DMS79 (cell line): ENCODE results near the gene NYAP1.
A peak's percentile ranks its signal among the peaks of the same experiment; 100 is the strongest.

Source experiments
- DNase-seq: peaks from one replicate; lab custom pipeline; 2025; lab: John Stamatoyannopoulos, UW

Gene NYAP1

DNA sequence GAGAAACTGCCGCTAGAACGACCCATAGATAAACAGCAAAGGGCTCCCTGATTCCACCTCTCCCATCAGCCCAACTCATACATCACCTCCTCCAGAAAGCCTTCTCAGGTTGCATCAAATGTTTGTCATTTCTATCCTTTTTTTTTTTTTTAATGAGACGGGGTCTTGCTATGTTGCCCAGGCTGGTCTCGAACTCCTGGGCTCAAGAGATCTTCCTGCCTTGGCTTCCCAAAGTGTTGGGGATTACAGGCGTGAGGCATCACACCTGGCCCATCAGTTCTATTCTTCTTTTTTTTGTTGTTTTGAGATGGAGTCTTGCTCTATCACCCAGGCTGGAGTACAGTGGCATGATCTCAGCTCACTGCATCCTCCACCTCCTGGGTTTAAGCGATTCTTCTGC, 26.7 kb upstream of the NYAP1 start:
- DNase-seq = no peak

- DNase-seq = no peak
Observed at GRCh38 chr7:100464210-100464660, 19.5 kb upstream of the NYAP1 start, which contains the start of gene SPACDR. TSS of gene SPACDR (minus strand) at chr7:100464260. CDS start at chr7:100464025, 235 bp downstream.

- no peak for DNase-seq
Observed at GRCh38 chr7:100464791-100465190, 18.9 kb upstream of the NYAP1 start.

DNA sequence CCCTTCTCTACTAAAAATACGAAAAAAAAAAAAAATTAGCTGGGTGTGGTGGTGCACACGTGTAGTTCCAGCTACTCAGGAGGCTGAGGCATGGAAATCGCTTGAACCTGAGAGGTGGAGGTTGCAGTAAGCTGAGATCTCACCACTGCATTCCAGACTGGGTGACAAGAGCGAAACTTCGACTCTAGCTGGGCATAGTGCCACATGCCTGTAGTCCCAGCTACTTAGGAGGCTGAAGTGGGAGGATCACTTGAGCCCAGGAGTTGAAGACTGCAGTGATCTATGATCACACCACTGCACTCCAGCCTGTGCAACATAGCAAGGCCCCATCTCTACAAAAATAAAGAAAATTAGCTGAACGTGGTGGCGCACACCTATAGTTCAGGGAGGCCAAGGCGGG, 18.4 kb upstream of the NYAP1 start:
- DNase-seq = no peak

- peak; percentile 31 for DNase-seq
Observed at GRCh38 chr7:100465702-100466311, 17.9 kb upstream of the NYAP1 start.

DNA sequence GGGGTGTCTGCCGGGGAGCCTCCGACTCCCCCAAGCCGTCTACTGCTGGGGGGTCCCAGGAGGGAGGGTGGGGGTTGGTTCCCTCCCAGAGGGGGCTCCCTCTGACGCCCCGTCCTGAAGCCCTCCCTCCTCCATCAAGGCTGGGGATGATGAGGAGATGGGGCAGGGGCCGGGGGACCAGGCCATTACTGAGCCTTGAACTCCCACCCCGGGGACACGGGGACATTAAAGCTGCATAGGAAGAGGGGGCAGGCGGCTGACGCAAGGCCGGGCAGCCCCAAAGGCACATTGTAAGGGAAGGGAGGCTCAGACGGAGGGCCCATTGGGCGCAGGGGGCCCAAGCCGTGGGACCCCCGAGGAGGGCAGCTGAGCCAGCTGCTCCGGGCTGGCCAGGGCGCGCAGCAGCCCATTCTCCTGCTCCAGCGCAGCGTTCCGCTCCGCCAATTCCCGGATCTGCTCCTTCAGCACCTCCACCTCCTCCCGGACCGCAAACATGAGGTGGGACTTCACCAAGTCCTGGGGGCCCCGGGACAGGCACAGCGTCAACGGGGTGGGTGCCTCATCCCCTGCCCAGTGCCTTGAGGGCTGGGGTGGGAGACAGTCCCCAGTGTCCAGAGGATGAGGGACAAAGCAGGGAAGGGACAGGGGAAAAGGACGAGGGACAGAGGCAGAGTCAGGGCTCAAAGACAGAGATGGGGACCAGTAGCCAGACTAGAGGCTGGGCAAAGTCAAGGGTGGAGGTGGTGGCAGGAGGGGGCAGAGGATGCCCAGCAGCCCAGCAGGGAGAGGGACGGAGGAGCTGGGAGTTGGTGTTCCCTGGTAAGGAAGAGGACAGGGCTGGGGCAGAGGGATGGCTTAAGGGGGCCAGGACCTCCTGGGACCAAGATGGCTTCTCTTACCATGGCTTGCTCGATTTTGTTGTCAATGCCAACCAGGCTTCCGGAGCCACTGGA, 16.8 kb upstream of the NYAP1 start:
- no peak for DNase-seq

- DNase-seq = peak; percentile 12
Observed at GRCh38 chr7:100467638-100468373, 15.9 kb upstream of the NYAP1 start.

DNA sequence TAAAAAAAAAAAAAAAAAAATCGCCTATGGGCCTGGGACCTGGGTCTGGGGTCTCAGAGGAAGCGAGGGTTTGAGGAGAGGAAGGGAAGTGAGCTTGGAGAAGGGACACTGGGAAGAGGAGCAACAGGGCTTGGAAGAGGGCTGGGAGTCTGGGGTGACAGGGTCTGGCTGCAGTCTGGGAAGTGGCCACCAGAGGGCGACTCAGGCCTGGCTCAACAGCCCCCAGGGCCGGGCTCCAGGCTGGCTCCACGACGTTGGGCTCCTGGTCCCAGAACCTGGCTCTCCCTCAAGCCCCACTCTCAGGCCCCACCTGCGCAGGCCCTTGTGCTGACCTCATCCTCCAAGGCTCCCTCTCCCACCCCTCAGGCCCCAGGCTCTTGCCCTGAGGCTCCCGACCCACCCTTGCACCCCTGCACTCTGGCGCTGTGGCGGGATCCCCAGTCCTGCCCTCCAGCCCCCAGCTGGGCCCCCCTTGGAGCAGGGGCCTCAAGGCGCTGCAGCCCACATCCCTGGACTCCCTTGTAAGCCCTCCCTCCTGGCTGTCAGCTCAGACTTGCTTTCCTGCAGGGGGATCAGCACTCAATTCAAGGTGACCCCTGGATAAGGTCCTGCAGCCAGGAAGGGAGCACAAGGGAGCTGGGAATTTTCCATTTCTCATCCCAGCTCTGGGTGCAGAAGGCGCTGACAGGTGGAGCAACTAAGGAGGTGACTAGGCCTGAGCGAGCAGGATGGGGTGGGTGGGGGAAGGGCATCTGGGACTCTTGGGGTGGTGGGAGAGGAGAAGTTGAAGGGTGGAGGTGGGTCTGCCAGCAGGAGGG, 14.3 kb upstream of the NYAP1 start:
- peak; percentile 42 for DNase-seq

GRCh38 chr7:100471021-100471420, 12.7 kb upstream of the NYAP1 start:
- DNase-seq = no peak

DNA sequence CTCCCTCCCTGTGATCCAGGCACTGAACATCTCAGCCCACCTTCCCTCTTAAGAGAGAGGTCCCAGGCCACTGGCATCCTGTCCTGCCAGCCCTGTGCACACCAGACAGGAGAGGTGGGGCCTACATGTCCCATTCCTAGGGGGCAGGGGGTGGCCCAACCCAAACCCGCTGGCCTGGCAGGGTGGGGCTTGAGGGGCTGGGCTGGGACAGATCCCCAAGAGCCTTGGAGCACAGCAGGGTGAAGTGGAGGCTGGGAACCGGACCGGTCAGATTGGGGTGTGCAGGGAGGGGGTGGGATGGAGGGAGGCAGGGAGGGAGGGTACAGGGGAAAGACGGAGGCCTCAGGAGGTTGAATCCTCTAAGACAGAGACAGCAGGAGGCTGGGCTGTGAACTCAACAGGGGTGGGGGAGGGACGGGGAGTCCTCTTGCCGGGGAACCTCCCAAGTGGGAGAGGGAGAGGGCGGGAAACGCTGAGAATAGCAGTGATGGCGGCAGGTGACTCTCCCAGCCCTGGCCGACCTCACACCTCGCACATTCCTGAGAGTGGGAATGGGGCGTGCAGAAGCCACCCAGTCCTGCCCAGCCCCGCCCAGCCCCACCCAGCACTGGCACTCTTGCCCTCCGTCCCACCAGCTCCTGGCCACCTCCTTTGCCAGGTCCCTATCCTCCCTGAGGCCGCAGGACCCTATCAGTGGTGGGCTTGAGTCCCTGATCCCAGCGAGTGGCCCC, 11.4 kb upstream of the NYAP1 start:
- no peak for DNase-seq

DNA sequence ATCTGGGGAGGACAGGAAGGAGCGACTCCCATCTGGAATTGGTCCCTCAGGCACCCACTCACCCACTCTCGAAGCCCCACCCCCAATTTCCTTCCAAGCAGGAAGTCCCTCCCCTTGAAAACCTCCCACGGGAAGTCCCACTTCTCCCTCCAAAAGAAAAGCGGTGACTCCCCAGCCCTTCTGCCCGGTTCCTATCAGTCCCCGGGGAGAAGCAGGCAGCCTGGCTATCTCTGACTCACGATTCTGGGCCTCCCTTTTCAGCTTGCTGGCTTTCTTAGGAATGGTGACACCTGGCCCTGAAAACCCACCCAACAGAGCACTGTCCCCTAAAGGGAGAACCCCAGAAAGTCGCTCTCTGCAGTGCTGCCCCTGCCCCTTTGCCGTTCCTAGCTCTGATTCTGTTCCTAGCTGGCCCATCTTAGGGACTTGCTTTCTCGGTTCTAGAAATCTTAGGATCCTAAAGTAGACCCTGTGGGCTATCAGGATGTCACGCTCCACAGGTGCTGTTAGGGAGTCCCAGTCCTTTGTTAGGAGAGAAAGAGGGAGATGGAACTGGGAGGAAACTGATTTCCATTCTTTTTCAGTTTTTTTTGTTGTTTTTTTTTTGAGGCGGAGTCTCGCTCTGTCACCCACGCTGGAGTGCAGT, 10.8 kb upstream of the NYAP1 start:
- DNase-seq = no peak

DNA sequence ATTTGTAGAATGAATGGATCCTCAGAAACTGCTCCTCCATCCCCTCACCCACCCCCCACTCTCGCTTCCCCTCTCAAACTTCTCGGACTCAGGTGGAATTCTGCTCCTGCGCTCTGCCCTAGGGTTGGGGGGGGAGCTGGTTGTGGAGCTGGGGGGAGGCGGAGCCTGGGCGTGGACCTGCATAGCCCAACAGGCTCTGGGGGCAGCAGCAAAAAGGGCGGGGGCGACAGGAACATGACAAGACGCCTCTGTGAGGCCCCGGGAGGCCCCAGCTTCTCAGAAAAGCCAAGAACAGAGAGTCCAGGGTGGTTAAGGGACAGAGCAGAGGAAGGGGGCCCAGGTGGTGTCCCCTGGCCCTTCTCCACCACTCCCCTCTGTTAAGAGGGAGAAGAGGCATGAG, 8.2 kb upstream of the NYAP1 start:
- DNase-seq = no peak

- DNase-seq = no peak
Observed at GRCh38 chr7:100476101-100476780, 7.5 kb upstream of the NYAP1 start.

GRCh38 chr7:100476903-100477870, 6.5 kb upstream of the NYAP1 start:
- no peak for DNase-seq

GRCh38 chr7:100477871-100478267, 5.9 kb upstream of the NYAP1 start:
- no peak for DNase-seq

- DNase-seq = peak; percentile 82
Observed at GRCh38 chr7:100478958-100479660, 4.6 kb upstream of the NYAP1 start, which contains the start of gene TSC22D4. TSS of gene TSC22D4 (minus strand) at chr7:100479214. CDS start at chr7:100478038, 1,176 bp downstream.

- no peak for DNase-seq
Observed at GRCh38 chr7:100481466-100481865, 2.3 kb upstream of the NYAP1 start.

GRCh38 chr7:100482728-100483089, 1.0 kb upstream of the NYAP1 start:
- no peak for DNase-seq
